ENCODE measurements around the gene GALNT14. TPM values are rescaled to one million over a fixed set of nuclear protein-coding genes. Genes with fewer than 3 reads are reported as not detected.

Gene GALNT14
- total and polyA plus RNA-seq, 2 of the 8 experiments (the other 6 are each of a cell fraction or from before 2014, with no cell fraction given) = 13.0 to 13.7 TPM

DNA sequence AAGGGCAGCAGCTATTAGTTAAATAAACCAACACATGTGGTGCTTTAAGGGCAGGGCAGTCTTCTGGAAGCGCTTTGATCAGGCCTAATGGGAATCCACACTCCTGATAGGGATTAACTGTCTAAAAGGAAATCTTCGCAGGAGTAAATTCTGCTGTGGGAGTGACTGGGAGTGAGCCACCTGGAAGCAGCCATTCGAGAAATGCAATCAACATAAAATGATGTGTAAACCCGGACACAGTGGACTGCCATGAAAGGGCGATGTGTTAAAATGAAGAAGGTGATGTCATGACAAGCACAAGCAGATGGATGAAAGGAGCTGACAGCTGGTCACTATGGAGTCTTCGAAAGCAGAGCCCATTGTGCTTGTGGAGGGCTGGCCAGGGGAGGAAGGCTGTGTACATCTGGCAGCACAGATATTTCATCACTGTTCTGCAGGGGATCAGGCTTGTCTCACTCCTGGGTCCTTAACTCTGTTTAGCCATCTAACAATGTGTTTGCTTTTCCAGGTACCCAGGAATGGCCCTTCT lies 24.8 kb upstream of the GALNT14 start (continued):
- TF ChIP-seq, protein P1, sequence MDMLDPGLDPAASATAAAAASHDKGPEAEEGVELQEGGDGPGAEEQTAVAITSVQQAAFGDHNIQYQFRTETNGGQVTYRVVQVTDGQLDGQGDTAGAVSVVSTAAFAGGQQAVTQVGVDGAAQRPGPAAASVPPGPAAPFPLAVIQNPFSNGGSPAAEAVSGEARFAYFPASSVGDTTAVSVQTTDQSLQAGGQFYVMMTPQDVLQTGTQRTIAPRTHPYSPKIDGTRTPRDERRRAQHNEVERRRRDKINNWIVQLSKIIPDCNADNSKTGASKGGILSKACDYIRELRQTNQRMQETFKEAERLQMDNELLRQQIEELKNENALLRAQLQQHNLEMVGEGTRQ (IDR thresholded peaks at IDR 0.05; ENCODE audit: low read length) = no peak

Data from H1 (cell line).